Measurements from ENCODE around the gene MAGI1.

DNA sequence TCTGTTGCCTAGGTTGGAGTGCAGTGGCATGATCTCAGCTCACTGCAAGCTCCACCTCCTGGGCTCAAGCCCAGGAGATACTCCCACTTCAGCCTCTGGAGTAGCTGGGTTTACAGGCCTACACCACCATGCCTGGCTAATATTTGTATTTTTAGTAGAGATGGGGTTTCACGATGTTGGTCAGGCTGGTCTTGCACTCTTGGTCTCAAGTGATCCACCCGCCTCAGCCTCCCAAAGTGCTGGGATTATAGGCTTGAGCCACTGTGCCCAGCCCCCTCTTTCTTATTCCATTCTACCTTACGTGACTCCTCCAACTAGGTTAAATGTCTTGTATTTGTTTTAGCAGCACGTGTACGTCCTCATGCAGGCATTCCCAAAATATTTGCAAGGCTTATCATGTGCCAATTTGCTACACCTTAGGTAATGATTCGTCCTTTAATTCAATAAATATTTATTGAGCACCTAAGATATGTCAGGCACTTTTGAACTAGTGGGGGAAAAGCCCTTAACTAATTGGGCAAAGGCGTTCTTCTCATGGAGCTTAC, 14.9 kb upstream of the MAGI1 start:
- TF ChIP-seq, protein P1, sequence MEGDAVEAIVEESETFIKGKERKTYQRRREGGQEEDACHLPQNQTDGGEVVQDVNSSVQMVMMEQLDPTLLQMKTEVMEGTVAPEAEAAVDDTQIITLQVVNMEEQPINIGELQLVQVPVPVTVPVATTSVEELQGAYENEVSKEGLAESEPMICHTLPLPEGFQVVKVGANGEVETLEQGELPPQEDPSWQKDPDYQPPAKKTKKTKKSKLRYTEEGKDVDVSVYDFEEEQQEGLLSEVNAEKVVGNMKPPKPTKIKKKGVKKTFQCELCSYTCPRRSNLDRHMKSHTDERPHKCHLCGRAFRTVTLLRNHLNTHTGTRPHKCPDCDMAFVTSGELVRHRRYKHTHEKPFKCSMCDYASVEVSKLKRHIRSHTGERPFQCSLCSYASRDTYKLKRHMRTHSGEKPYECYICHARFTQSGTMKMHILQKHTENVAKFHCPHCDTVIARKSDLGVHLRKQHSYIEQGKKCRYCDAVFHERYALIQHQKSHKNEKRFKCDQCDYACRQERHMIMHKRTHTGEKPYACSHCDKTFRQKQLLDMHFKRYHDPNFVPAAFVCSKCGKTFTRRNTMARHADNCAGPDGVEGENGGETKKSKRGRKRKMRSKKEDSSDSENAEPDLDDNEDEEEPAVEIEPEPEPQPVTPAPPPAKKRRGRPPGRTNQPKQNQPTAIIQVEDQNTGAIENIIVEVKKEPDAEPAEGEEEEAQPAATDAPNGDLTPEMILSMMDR (IDR thresholded peaks at IDR 0.05 in 2 of 3, conservative IDR thresholded peaks at IDR 0.05 in 1 of 3; ENCODE audit: borderline replicate concordance in 1 of 3, insufficient read depth in 1 of 3, low read depth in 2 of 3, low read length in 2 of 3): no peak
- TF ChIP-seq, protein P2, sequence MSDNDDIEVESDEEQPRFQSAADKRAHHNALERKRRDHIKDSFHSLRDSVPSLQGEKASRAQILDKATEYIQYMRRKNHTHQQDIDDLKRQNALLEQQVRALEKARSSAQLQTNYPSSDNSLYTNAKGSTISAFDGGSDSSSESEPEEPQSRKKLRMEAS (IDR thresholded peaks at IDR 0.05): no peak
- no peak for TF ChIP-seq POLR2AphosphoS5 (IDR thresholded peaks at IDR 0.05; ENCODE audit: low read depth, low read length)
- no peak for TF ChIP-seq SP1 (IDR thresholded peaks at IDR 0.05; ENCODE audit: low read depth)
- TF ChIP-seq JUND (IDR thresholded peaks at IDR 0.05): no peak
- no peak for TF ChIP-seq CEBPB (IDR thresholded peaks at IDR 0.05; ENCODE audit: low read depth)
- no peak for TF ChIP-seq YY1 (IDR thresholded peaks at IDR 0.05; ENCODE audit: extremely low read depth, insufficient replicate concordance, low read depth, low read length)
- TF ChIP-seq POLR2A (IDR thresholded peaks at IDR 0.05; ENCODE audit: borderline replicate concordance, extremely low read depth, insufficient read depth, insufficient read length): no peak
